HG03135 (cell line): ENCODE results near the gene VPS13D.
"Not testable (repeated sequence)": the region's sequence is repeated elsewhere in the genome, so short reads cannot be mapped to it uniquely, and the experiment has no call there.

Experiments
- ATAC-seq: cut with Tn5 transposase; IDR thresholded peaks from one replicate; pipeline ENCODE4 v1.9.1; 2021; ENCODE audit warnings: mild to moderate bottlenecking, moderate library complexity; ENCODE audit not compliant: unreplicated experiment

VPS13D gene

DNA sequence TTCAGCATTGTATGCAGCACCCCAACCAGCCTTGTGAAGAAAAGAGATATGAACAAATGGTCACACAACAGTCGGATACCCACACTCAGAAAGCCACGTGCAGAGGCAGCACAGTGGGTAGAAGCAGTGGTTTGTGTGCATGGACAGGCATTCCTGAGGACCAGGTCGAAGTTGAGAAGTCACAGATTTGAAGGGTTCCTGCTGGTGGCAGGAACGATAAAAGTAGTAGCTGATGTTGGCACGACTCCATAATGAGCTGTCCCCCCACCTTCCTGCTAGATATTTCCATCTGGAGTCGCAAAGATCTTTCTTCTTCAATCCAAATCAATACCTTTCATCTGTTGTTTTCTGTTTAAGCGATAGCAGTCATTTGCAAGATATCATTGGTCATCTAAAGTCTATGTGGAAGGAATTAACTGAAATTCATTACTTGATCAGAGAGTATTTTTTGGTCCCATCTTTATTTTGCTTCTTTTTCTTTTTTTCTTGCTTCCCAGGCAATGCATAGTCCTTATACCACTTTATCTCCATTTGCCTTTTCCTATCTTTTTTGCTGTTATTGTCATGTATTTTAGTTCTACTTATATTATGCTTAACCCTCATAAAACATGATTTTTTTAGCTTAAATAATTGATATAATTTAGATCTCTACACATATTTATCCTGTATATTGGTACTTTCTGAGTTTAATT lies 211.7 kb downstream of the VPS13D start:
- ATAC-seq: no peak

DNA sequence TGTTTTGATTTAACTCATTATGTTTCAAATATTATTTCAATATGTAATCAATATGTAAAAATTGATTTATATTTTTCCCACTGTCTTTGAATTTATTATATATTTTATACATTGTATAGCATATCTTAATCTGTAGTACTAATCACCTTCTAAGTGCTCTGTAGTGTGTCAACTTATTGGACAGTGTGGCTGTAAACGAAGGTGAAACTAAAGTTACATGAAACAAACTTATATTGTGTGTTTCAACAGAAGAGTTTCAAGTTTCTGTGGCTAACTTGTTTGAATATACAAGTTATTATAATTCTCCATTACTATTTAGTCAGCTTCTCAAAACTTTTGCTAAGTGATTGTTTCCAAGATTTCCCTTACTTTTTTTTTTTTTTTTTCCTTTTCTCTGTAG lies 212.4 kb downstream of the VPS13D start:
- ATAC-seq: no peak

DNA sequence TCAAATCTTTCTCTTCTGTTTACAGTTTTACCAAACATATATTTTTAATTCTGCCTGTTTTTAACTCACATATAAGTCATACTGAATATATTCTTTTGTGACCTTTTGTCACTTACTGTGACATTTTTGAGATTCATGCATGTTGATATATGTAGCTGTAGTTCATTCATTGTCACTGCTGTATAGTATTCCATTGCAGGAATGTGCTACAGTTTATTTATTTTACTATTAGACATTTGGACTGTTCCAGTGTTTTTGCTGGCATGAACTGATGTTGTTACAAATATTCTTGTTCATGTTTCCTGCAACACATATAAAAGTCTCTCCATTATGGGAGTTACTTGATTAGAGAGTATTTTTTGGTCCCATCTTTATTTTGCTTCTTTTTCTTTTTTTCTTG lies 213.3 kb downstream of the VPS13D start:
- ATAC-seq: no peak

DNA sequence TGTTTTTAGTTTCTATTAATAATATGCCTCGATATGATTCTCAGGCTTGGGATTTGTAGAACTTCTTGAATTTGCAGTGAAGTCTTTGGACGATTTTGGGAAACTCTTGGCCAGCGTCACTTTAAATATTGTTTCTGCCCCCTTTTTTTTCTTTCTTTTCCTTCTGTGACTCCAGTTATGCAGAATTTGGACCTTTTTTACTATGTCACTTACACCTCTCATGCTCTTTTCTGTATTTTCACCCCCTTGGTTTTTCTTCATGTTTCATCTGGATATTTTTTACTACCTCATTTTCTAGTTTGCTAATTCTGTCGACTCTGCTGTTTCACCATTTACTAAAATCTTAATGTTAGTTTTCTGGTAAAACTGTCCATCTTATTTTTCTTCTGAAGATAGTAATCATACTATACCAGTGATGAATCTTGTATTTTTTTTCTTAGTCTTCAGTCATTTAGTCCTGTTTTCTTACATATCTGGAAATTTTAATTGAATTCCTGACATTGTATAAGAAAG lies 214.6 kb downstream of the VPS13D start:
- no peak for ATAC-seq

DNA sequence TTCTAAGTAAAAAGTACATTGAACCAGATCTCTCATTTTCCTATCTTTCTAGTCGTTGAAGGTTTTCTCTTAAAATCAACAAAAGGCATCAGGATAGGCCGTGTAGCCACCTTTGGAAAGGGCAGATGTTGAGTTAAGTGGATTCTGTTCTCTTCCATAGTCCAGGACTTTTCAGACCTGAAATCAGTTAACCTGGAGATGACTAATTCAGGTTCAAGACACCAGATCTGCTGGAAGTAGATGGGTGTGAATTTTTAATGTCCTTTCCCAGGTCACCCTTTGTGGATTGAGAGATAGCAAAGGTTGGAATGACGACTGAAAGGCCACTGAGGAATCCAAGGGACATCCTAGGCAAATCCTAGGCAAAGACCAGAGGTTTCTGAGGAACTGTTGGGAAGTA lies 215.4 kb downstream of the VPS13D start:
- no peak for ATAC-seq

DNA sequence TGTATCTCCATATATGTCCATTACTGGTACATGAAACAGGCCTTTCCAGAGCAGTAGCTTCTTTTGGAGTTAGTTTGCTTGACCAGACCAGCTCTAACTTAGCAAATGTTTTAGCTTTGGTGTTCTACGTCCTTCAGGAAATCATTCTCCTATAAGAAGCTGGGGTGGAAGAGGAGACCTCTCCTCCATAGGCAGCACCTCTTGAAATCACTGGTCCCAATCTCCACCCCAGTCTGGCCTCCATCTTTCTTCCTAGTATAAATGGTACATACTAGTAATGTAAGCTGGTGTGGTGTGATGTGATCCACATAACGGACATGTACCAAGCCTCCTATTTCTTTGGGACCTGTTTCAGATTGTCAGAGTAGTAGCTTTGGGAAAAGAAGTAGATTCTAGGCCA lies 216.8 kb downstream of the VPS13D start:
- ATAC-seq: no peak

DNA sequence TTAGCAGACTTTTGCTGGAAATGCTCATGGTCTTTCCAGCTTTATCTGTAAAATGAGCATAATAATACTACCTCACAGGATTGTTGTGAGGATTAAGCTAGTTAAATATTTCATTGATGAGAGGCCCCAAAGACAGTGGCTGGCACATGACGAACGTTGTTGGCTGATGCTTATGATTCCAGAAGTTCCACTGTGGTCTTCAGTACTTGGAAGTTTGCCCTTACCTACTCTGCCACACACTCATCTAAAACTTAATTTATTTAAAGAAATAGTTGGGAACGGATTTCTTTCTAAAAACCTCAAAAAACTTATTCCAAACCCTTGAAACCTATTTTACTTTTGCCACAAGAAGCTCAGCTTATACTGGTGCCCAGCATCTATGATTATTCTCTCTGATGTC lies 217.5 kb downstream of the VPS13D start:
- no peak for ATAC-seq

DNA sequence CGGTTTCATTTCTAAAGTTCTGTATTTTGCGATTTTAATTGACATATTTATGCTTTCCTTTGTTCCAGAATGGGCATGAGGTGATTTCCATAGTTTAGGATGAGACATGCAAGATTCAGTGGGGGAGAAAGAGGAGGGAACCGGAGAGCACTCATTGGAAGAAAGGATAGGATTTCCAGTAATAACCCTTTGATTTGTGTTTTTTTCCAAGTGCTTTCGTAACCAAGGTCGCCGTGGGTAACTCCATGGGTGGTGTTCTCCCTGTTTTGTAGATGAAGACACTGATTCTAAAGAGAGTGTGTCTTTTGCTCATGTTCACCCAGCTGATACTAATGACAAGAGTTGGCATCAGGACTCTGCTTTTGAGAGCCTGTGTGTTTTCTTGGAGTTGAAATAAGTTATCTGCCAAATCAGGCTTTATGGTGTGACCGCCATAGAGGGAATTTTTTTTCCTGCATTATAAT lies 218.1 kb downstream of the VPS13D start:
- no peak for ATAC-seq

DNA sequence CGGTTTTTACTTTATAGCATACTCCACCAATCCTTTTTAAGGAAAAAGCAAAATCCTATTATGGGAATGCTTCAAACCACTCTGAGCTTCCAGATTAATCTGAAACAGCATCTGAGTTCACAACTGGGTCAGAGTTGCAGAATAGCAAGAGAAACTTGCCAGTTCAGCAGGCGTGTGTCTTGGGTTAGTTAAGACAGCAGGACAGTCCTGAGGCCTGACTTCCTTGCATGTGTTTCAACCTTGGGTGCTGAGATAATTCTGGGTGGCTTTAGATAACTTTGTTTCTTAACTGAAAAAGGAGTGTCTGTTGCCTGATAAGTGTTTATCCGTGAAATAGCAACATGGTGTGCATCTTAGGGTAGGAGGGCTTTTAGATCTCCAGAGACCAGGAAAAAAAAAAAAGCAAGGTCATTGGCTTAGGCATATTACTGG lies 218.9 kb downstream of the VPS13D start:
- no peak for ATAC-seq

DNA sequence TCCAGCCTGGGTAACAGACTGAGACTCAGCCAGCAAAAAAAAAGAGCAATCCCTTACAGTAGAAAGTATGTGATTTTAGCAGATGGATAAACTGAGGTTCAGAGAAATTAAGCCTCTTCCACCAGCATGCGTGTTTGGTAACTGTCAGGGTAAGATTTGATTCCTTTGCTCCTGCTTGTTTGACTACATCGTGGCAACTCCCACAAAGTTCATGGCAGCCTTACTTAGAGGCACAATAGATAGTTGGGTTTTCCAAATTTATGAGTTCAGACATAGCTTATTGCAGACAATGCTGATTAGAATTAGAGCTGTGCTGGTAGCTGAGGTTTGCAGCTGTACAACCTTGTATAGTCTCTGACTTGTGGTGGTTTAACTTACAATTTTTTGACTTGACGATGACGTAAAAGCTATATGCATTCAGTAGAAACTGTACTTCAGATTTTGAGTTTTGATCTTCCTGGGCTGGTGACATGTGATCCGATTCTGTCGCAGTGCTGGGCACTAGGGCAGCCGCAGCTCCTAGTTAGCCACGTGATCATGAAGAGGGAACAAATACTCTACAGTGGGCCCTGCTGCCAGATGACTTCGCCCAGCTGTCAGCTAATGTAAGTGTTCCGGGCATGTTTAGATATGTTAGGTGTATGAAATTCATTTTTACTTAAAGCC lies 220.4 kb downstream of the VPS13D start:
- ATAC-seq: no peak

DNA sequence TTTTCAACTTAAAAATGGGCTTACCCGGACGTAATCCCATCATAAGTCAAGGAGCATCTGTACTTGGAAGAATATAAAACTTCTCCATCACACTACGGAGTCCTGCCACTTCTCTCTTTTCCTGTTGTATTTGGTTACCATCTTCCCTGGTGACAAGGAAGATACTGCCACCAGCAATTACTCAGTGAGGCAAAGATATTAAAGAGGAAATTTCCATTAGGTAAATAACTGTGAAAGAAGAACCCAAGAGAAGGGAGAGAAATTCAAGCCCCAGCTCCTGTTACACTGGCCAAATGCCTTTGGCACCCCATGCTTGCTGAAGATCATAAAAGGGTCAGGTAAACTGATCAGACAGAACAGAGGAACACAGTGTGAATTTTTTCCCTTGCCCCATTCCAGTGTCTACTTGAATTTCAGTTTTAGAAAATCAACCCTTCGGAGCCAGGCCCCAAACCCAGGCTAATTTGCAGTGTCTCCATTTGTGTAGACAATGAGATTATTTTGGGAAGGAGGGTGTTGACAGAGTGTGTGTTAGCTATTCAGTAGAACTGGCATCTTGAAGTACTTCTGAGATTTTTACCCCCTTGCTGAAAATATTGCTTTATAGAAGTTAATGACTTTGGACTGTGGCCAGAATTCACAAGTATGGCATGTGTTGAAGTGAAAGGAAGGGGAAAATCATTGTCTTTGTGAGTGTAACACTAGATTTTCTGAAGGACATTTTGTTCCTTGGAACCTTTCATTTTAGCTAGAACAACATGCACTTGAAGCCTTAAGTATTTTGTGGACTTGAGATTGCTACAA lies 221.1 kb downstream of the VPS13D start:
- no peak for ATAC-seq

DNA sequence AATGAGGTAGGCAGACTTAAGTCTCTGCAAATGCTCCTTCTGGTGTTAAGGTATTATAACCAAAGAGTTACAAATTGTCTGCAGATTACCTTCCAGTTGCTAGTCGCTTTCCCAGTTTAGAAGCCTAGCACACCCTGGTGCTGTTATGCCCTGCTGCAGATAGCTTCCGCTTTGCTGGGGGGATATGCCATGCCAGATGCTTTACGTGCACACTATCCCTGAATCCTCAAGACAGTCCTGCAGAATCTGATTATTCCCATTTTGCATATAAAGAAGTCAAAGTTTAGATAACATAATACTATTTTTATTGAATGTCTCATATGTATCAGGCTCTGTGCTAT lies 221.7 kb downstream of the VPS13D start:
- ATAC-seq: no peak

DNA sequence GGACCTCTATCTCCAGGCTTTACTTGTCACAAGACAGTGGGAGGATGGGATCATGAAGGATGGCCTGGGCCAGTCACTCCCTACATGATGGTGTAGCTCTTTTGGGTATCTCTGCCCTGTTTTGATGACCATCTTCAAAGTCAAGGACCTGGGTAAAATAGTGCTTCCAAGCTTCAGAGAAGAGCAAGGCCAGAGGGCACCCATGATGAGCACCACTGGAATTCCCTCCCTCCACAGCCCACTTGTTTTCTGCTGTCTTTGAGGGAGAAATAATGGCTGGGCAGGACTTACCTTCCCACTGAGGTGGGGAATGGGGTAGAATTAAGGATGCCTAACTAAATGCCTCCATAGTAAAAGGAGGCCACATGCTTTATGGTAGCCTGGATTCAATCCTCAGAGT lies 222.4 kb downstream of the VPS13D start:
- ATAC-seq: no peak

DNA sequence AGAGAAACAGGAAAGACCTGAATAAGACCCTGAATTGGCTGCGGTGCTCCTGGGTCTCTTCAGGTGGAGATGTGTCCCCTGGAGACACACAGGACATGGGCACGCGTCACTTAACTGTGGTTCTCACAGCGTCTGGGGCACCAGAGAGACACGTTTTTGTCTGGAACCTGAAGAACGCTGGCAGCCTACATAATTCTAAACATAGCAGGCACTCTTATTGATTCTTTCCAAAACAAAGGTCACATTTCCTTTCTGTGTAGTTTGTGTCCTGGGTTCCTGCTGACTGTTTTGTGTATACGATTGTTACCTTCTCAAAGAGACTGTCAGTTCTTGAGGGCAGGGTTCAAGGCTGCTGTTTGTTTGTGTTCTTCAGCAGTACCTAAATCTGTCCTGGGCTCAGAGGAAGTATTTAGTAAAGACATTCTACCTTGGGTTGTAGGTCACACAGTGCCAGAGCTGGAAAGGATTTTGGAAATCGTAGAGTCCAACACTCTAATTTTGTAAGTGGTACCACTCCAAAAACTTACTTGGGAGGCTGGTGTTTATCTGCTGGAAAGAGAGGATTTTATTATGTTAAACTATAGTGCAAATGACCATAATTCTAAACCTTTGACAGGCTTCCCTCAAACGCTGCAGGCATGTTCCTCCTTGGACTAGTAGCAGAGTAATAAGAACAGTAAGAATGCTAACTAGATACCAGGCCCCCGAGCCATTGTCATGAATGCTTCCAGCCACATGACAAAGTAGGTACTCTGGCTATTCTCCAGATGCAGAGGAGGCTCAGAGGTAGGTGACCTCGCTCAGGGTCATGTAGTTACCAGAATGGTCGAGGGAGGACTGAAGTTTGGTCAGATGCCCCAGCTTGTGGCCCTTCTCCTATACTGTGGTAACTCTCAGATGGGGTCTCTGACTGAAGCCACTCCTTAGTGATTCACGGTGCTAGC lies 223.8 kb downstream of the VPS13D start:
- no peak for ATAC-seq

DNA sequence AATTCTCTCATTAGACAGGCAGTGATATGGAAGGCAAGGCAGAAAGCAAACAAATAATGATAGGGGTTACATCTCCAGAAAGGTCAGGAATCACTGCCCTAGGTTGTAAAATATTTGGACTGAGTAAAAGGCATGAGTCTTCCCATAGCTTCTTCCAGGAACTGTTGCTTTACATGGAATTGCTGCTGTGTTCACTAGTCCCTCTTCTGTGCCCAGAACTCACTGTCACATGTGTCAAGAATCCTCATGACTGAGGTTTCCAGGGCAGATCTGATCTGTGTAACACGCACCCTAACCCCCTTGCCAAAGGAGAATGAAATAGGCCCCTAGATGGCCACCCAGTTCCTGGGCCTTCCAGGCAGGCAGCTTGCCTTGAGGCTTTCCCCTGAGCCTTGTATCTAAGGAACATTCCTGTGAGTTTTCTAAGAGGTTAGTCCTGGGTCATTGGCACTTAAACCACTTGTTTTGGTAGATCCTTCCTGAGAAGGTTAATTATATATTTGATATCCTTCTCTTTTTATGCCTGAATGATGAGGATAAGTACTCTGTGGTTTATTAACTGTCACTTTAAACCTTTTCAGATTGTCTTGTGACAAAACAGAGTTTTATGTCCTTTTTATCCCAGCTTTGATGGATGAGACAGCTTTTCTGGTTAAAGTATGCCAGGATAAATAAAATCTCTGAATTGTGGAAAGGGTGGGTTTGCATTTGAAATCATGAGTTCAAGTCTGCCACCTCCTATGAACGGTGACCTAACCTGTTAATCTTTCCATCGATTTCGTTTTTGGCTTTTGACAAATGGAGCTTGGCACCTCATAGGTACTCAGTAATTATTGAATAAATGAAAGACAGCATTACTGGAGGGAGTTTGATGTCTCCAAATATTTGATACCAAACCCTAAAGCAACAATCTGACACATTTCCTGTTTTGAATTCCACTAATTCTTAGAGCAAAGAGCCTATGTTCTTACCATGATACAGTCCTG lies 224.9 kb downstream of the VPS13D start:
- ATAC-seq: no peak

DNA sequence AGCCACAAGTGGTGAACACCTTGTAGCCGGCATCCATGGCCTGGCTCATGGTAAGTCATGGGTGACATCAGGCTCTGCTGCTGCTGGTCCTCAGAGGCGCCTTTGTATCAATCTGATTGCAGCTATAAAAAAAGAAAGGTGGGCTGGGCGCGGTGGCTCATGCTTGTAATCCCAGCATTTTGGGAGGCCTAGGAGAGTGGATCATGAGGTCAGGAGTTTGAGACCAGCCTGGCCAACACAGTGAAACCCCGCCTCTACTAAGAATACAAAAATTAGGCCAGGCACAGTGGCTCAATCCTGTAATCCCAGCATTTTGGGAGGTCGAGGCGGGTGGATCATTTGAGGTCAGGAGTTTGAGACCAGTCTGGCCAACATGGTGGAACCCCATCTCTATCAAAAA lies 226.3 kb downstream of the VPS13D start:
- not testable (repeated sequence) for ATAC-seq

DNA sequence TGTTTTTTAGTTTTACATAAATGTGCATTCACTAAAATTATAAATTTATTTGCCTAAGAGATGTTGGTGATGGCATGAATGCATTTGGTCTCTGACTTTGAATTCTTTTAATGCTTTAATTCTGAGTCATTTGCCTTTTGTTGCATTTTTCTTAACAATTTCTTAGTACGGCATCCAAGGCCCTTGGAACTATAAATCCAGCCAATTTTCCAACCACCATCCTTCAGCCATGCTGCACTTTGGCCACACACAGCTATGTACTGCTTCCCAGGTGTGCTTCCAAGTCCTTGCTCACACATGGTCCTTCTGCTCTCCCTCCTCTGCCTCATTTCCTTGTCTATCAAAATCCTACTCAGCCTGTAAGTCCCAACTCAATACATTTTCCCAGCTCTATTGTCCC lies 227.1 kb downstream of the VPS13D start:
- no peak for ATAC-seq

DNA sequence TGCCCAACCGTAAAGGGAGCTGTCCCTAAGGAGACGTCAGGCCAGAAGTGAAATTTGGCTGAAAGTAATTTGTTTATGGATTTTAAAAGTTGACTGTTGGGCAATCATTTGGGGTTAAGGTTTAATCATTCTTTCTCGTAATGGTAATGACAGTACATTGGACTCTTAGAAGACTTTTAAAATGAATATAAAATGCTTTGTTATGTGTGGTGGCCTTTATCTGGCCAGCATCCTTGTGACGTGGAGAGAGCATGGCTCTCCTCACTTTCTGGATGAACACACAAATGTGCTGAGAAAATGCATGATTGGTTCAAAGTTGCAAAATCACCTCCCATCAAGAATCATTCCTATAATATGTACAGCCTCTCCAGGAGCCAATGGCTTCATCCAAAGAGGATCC lies 227.9 kb downstream of the VPS13D start:
- no peak for ATAC-seq

DNA sequence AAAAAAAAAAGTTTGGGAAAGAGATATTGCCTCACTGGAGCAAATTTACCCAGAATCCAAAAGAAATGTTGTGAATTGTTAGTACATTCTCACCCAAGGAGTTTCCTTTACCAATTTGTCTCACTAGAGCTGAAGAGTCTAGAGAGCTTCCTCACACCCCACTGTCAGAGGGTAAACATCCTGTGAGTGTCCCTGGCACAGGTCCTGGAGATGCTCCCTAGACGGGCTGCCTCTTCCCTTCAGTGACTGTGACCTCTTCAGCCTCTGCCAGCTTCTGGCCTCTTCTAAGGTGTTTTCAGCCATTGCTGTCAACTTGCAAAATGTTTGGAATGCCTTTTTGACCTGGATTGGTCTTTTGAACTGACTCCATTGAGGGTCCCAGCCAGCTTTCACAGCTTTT lies 228.7 kb downstream of the VPS13D start:
- ATAC-seq: no peak
